Measurements from ENCODE around the gene CASS4.
"Not testable (repeated sequence)": the region's sequence is repeated elsewhere in the genome, so short reads cannot be mapped to it uniquely, and the experiment has no call there.

The CASS4 gene

DNA sequence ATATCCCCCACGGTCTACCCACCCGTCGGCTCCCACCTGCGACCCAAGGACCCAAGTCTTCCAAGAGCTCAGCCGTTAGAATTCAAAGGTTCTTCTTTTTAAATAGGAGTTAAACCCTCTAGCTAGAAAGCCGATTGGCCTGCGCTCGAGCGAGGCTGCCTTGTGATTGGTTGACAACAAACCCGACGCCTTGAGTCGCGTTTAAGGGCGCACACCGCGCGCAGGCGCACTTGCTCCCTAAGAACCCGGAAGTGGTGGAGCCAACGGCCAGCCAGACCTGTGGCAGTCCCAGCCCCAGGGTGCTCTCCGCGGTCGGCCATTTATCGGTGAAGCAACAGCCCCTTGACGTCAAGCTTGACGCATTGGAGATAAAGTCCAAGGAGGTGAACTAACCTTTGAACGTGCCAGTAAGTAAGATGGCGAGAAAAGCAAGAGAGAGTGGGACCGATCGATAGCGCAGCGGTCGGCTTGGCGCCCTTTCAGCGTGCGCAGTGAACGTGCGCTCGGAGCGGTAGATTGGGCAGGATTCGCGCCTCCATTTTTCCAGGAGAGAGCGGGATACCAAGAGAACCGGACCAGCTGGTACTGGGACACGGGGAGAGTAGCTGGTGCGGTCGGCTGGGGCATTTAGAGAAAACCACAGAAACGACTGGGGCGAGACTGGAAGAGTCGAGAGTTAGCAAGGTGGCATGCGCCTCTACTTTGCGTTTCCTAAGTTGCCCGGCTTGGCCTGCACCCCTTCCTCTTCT lies 19.8 kb upstream of the CASS4 start, which contains the start of the genes AURKA and CSTF1:
AURKA (minus strand) TSS at position 84 of the 749 bp plus-strand sequence. CDS start 4,018 bp downstream, outside the sequence.
CSTF1 (plus strand) TSS at position 514 of the 749 bp plus-strand sequence. CDS start 2,908 bp downstream, outside the sequence.
- DNase-seq: peak; percentile 99

DNA sequence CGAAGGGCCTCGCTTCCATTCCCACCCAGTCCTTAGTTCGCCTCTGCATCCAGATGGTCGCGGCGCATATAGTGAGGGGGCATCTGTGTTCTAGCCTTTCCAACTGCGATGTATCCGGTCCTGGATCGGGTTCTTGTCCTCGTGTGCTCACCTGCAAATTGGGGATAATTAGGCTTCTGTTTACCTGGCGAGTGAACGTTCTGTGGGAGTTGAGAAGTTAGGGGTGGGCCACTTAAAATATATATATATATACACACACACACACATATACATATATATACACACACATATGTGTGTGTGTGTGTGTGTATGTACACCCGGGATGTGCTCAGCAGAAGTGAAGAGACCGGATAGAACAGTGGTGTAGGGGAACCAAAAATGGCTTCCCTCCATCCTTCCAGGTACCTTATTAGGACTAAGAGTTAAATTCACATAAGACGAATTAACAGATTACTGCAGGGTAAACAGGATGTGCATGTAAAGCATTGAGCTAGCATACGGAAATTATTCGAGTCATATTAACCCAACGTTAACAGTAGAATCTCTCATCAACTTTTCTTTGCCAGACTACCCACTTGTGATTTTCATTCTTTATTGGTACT lies 19.1 kb upstream of the CASS4 start:
- no peak for DNase-seq

DNA sequence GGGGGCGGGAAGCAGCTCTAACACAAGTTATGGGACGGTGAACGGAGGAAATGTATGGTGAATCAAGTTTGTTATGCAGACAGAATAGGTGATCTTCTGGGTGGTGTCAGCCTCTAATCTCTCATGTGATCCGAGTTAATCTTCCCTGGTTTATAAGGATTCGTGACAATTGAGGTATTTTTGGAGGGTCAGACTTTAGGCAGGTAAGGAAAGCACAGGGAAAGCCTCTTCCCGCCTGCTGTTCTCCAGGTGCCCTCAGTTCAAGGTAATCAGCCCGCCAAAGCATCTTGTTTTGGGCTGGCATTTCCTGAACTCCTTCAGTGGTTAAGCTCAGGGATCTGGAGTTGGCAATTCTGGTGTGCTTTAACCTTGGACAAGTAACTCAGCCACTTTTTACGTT lies 18.4 kb upstream of the CASS4 start:
- no peak for DNase-seq

DNA sequence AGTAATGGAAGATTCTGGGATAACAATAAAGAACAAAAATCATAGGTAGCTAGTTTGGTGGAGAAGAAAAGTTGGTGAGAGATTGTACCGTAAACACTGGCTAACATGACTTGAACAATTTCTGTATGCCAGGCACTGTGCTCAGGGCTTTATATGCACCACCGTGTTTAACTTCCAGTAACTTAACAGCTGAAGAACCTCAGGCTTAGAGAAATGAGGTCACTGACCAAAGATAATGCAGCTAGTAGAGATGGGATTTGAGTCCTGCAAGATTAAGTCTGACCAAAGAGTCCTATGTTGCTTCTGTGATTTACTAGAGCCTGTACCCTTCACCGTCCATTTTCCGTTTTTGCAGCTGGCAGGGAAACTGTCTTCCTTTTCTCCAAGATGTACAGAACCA lies 16.9 kb upstream of the CASS4 start:
- DNase-seq: no peak

DNA sequence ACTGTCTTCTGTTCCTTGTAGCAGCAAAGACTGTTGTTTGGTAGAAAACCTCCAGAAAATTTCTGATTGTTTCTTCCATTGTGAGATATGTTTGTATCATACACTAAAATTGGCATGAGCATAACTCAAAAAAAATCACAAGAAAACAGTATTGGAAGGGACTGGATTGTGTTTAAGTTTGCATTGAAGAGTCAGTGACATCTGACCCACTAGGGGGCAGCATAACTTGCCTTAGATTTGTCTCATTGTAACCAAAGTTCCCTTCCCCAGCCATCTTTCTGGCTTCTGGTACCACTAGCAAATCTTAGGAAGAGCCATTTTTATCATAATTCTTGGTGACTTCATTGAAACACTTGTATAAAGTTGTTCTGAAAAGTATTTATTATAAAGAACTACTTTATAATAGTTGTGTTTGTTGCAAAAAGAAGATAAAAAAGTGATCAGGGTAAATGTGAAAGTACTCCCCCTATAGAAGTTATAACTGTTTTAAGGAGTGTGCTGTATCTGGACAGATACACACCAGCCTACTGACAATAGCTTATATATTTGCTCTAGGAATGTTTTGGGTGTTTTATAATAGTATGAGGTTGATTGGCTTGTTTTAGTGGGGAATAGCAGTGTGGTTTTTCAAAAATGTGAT lies 11.9 kb upstream of the CASS4 start:
- DNase-seq: no peak

DNA sequence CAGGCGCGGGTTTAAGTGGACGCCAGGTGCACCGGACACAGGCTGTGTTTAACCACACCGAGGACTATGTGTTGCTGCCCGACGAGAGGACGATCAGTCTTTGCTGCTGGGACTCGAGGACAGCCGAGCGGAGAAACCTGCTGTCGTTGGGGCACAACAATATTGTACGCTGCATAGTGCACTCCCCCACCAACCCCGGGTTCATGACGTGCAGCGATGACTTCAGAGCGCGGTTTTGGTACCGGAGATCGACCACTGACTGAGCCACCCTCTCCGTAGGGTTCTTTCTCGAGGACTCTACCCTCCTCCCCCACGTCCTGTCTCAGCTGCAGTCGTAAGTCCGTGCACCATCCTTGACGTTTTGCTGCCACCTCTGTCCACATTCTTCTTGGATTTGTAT lies 8.6 kb upstream of the CASS4 start:
- no peak for DNase-seq

DNA sequence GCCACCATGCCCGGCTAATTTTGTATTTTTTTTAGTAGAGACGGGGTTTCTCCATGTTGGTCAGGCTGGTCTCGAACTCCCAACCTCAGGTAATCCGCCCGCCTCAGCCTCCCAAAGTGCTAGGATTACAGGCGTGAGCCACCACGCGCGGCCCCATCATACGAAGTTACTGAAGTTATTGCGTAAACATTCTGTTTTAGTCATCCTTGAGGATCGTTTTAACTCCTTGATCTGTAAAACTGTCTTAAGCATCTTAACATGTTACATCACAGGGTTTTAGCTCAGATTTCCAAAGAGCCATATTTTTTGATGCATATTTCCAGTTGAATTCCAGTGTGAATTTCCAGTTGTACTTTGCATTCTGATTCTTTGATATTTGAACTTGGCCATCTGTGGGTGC lies 6.7 kb upstream of the CASS4 start:
- DNase-seq: not testable (repeated sequence)

DNA sequence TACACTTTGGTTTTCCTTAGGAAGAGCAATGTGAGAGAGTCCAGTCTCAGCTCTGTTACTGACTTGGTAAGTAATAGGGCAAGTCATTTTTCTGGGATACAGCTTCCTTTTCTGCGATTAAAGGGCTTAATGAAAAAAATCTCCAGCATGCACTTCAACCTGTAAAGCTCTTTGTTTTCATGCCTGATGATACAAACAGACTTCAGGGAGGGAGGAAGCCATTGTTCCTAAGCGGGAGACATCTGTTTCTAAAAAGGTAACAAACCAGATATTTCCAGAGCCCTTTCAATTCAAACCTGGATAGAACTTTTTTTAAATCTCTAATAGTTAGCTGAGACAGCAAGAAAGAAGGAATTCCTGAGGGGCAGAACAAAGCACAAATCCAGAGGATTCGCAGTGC lies 5.2 kb upstream of the CASS4 start:
- DNase-seq: no peak

DNA sequence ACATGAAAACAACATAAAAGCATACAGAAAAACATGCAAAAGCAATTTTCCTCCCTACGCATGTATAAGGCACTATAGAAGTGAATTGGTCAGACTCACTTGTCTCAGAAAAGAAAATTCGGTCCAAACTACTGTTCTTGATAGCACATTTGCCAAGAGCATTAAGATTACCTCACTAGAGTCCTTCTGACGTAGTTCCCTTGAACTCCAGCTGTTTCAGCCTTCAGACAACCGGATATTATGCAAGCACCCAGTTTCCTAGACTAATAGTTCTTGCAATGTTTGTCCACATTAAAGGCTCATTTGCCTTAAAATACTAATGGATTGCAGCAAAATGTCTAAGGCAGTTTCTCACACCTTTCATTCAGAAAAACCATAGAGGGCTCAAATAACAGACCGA lies 2.5 kb upstream of the CASS4 start:
- no peak for DNase-seq

DNA sequence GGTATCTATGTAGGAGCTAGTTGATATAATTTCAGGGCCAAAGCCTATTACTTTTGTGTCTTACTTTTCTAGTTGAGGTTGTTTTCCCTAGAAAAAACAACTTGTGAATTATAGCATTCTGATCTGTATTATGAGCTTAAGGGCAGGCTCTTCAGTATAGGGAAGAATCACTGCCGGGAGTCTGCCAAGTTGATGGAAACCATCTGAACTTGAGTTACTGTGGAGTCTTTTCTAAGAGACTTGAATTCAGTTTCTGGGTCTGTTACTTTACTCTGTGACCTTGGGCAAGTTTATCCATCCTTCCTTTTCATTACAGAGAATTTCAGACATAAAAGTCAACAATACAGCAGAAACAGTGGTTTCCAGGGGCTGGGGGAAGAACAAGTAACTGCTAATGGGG lies 2.1 kb upstream of the CASS4 start:
- no peak for DNase-seq

DNA sequence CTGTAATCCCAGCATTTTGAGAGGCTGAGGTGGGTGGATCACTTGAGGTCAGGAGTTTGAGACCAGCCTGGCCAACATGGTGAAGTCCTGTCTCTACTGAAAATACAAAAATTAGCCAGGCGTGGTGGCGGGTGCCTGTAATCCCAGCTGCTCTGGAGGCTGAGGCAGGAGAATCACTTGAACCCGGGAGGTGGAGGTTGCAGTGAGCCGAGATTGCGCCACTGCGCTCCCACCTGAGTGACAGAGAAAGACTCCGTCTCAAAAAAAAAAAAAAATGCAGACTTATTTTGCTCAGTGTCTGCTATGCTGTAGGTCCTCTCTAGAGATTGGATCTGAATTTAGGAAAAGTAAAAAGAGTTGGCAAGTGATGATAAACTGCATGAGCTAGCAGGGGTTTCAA lies 773 bp upstream of the CASS4 start:
- not testable (repeated sequence) for DNase-seq

DNA sequence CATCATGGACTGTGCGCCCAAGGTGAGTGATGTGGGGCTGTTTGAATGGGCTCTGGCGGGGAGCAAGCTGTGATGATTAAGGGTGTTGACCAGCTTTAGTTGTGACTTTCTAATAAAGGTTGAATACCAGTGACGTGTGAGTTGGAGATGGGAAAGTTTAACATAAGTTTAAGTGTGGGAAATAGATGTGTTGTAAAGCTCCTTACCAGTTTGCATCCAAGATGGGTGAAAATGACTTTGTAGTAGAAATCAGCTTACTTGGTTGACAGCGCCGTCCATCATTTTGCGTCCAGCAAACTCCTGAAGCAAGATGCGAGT lies 372 bp downstream of the CASS4 start:
- no peak for DNase-seq

DNA sequence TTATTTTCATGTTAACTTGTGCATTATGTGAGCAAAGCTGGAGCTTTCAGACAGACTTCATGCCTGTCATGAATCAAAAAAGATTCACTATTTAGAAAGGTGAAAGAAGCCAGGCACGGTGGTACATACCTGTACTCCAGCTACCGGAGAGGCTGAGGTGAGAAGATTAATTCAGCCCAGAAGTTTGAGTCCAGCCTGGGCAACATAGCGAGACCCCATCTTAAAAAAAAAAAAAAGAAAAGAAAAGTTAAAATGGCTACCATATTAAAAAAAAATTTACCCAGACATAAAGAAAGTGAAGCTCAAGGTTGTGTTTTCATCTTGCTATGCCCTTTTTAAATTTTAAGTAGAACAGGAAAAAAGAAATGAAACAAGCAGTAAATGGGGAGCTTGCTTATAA lies 889 bp downstream of the CASS4 start:
- no peak for DNase-seq

DNA sequence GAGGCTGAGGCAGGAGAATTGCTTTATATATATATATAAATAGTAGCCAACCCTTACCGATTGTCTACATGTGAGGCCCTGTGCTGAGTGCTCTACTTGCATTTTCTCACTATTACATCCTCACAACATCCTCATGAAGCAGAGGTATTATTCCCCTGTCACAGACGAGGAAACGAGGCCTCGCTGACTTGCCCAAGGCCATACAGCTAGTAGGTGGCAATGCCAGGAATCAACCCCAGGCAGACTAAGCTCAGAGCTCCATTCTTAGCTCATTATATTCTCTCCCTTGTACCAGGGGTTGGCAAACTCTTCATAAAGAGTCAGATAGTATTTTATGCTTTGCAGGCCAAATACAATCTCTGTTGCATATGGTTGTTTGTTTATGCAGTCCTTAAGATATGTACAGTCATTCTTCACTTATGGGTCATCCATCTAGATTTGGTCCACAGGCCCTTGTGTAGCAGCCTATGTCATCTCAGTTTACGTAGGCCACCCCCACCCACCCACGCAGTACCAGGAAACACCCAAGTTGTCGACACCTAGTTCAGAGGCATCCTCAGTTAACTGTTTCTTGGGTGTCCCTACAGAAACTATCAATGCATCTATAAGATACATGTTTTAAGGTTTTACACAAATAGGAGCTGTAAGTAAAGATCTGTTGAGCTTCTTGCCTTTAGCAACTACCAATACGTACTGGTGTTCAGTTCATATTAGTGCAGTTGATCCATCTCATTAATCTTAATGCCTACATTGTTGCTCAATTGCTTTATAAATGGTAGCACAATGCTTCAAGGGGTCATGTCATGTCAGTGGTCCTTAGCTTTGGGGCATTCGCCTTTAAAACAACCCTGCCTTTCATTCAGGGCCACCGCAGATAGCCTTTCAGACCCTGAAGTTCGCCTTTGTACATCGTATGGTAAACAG lies 3.0 kb downstream of the CASS4 start:
- no peak for DNase-seq

DNA sequence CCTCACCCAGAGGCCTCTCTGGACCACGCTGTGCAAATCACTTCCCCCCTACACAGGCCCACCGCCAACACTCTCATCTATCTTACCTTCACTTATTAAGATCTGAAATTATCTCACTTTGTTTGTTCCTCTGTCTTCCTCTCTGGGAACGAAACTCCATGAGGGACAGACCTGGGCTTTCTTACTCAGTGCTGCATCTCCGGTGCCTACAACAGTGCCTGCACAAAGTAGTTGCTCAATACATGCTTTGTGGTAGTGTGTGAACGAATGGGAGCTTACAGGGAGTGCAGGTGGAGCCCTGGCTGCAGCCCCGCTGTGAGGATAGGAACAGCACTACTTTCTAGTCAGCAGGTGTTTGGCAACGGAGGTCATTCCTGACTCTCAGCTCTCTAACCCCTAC lies 5.3 kb downstream of the CASS4 start:
- DNase-seq: no peak

DNA sequence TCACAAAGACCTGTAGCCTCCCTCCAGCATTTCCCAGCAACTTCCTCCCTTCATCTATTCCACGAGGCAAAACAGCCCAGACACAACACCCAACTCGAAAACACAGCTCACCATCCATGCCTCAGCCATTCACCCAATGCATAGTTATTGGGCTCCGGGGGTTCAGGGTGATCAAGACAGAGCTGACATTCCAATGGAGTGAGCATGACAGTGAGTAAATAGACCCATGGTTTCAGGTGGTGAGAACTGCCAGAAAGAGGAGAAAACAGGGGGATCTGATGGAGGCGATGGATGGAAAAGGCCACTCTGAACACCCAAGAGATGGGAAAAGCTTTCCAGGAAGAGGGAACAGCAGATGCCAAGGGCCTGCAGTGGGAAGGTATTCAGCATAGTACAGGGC lies 5.9 kb downstream of the CASS4 start:
- no peak for DNase-seq

DNA sequence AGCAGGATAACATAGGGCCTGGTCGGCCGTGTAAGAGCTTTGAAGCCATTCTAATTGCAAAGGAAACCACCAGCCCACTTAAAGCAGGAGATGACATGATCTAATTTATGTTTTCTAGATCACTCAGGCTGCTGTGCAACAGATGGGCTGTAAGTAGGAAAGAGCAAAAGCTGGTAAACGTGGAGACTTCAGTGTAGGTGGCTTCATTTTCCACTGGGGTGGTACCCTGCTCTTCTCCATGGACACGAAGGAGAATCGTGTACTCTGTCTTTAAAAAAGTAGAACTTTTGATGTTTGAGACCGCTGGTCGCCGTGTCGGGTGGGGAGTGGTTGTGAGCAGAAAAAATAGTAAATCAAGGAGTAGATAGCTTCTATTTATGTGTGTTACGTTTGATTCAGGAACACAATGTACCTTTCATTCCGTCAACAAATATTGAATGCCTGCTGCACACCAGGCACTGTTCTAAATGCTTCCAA lies 6.4 kb downstream of the CASS4 start:
- DNase-seq: no peak

DNA sequence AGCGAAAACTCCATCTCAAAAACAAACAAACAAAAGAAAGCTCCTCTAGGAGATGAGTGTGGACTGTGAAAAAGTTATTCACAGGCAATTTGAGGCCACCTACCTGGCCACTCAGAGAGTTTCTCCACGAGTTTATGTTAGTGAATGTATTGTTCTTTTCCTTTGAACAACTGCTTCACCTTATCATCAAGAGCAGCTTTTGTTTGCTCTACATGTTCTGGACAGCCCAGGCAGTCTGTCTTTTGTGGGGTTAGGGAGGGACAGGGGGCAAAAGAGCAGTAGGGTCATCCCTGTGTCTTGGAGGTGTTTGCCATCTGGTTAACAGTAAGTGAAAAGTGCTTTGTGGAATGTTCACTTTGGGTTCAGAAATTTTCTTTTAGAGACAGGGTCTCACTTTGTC lies 8.0 kb downstream of the CASS4 start:
- no peak for DNase-seq

DNA sequence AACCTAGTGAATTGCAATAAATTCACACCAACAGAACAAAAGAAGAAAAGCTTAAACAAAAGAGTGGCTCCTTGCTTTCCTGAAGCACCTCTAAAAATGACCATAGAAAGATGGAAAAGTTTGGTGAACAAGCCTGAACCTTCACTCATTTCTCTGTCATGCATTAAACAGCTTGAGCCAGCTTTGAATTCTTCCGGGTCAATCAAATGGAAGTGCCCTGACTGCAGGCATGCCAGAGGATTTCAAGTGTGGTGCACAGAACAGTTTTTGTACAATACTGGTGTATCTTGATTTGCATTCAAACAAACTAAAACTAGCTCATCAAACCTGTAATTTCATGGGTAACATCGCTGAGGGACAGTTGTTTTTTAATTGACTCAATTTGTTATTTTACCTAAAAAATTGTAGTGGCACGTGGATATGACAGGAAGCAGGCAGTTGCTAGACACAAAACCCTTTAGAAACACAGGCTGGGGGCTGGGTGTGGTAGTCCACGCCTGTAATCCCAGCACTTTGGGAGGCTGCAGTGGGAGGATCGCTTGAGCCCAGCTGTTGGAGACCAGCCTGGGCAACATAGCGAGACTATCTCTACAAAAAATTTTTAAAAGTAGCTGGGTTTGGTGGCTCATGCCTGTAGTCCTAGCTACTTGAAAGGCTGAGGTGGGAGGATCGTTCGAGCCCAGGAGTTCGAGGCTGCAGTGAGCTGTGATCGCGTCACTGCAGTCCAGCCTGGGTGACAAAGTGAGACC lies 9.1 kb downstream of the CASS4 start:
- no peak for DNase-seq

DNA sequence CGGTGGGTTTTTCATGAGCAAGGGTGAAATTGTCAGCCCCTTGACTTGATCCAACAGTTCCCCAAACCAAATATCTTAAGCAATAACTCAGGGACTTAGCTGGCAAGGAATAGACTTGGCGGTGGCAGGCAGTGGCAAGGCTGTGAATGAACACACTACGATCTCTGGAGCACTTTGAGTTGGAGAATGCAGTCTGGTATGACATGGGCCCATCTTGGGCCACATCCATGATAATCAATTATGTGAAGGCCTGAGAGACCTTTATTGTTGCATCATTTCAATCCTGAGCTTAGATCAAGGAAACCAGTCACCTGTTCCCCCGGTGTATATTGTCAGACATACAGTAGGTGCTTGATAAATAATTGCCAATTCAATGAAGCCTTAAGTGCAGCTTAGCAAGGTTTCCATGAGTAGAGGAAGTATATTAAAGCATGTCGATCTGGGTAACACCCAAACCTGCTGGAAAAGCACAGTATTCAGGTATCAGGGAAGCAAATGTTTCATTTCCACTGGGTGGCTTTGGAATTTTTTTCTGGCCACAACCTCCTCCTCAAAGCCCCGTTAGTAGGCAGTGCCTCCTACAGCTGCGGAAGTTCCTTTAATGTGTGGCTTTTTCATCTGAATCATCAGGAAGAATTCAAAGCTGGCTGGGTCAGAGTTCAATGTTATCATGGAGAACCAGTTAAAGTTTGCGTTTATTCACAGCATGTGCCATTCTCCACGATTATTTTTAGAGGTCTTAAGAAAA lies 10.2 kb downstream of the CASS4 start:
- DNase-seq: no peak

DNA sequence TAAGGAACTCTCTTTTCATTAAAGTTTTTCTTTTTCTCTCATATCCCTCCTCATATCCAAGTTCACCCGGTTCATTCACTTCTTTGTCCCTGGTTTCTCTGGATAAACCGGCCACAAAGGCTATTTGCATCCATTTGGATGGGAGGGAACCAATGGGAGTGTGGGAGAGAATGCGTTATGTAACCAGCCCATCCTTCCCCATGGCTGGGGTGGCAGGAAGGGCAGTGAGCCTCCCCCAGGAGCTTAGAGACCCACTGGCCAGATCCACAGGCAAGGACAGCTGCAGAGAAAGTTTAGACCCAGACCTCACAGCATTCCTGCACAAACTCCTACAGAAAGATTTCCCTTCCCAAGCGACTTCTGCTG lies 10.7 kb downstream of the CASS4 start:
- no peak for DNase-seq

DNA sequence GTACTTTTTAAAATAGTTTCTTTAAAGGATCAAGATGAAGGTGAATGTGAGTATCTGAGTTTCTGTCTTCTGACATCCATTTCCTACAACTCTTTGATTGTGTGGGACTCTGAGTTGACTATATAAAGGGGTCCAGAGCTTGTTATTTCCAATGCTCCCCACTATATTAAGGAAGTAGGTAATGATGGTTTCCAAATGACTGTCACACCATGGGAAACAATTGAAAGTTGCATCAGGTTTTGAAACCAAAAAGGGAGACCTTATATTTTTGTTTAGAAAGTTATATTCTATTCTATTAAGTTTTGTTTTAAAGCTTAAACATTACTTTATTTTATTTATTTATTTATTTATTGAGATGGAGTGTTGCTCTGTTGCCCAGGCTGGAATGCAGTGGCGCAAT lies 11.2 kb downstream of the CASS4 start:
- DNase-seq: no peak
